Hematopoietic multipotent progenitor cell treated with erythropoietin and hydrocortisone succinate and interleukin-3 and kit ligand, for 17 days (in vitro differentiated cells): Measurements from ENCODE around the gene TSPO.

Experiments
- DNase-seq: peaks from one replicate; pipeline ENCODE4 v3.0.0-alpha.2; 2015; ENCODE audit warnings: low spot score

The TSPO gene

GRCh38 chr22:43179146-43179910 lies 28.0 kb downstream of the TSPO start:
- no peak for DNase-seq

- no peak for DNase-seq
Measured at GRCh38 chr22:43179911-43180195, 28.5 kb downstream of the TSPO start.

GRCh38 chr22:43180670-43181069 lies 29.3 kb downstream of the TSPO start:
- no peak for DNase-seq

- no peak for DNase-seq
Measured at GRCh38 chr22:43181321-43182076, 30.1 kb downstream of the TSPO start.

GRCh38 chr22:43182118-43182517 lies 30.8 kb downstream of the TSPO start:
- DNase-seq: no peak

- DNase-seq: no peak
Measured at GRCh38 chr22:43182726-43183125, 31.4 kb downstream of the TSPO start.

GRCh38 chr22:43183496-43184277 lies 32.3 kb downstream of the TSPO start:
- DNase-seq: peak; percentile 86

GRCh38 chr22:43185860-43186261 lies 34.5 kb downstream of the TSPO start:
- peak; percentile 52 for DNase-seq

- DNase-seq: peak; percentile 77
Measured at GRCh38 chr22:43186272-43187170, 35.2 kb downstream of the TSPO start, which contains the start of gene TTLL12. TTLL12 (minus strand) TSS chr22:43187134; CDS start chr22:43187069, 65 bp downstream.

- peak; percentile 97 for DNase-seq
Measured at GRCh38 chr22:43187171-43188099, 36.1 kb downstream of the TSPO start.

- DNase-seq: no peak
Measured at GRCh38 chr22:43188829-43189545, 37.6 kb downstream of the TSPO start.

- DNase-seq: no peak
Measured at GRCh38 chr22:43191831-43192230, 40.5 kb downstream of the TSPO start.

GRCh38 chr22:43197271-43197941 lies 46.0 kb downstream of the TSPO start:
- DNase-seq: no peak

GRCh38 chr22:43198126-43198525 lies 46.8 kb downstream of the TSPO start:
- no peak for DNase-seq

- DNase-seq: no peak
Measured at GRCh38 chr22:43198936-43199335, 47.6 kb downstream of the TSPO start.

- DNase-seq: no peak
Measured at GRCh38 chr22:43199541-43199940, 48.2 kb downstream of the TSPO start.

GRCh38 chr22:43200031-43200430 lies 48.7 kb downstream of the TSPO start:
- no peak for DNase-seq

GRCh38 chr22:43200555-43200954 lies 49.2 kb downstream of the TSPO start:
- DNase-seq: no peak

- DNase-seq: no peak
Measured at GRCh38 chr22:43201486-43202219, 50.3 kb downstream of the TSPO start.
